ENCODE measurements around the gene AK1. TPM values are rescaled to one million over a fixed set of nuclear protein-coding genes. Genes with fewer than 3 reads are reported as not detected.
A peak's percentile ranks its signal among the peaks of the same experiment; 100 is the strongest.

The AK1 gene
- total and polyA plus RNA-seq, 2 of the 13 experiments (the other 11 are each of a cell fraction or from before 2014, with no cell fraction given) = 19.1 to 32.8 TPM

- TF ChIP-seq REST (IDR thresholded peaks at IDR 0.05; ENCODE audit: borderline replicate concordance in 1 of 2, low read depth in 1 of 2, low read length in 2 of 2) (peak; percentile 3 to 81), GATAD1 (CRISPR knock-in tag; IDR thresholded peaks at IDR 0.05) (no peak), ZBTB42 (CRISPR knock-in tag; IDR thresholded peaks at IDR 0.05) (no peak), ZNF841 (CRISPR knock-in tag; IDR thresholded peaks at IDR 0.05; ENCODE audit: borderline replicate concordance) (no peak), JUND (CRISPR knock-in tag; IDR thresholded peaks at IDR 0.05) (0 out of 2 replicates have a peak, but pooled peaks have one; percentile 18), AHR (CRISPR knock-in tag; IDR thresholded peaks at IDR 0.05) (0 out of 2 replicates have a peak, but pooled peaks have one; percentile 52), ZFP91 (CRISPR knock-in tag; IDR thresholded peaks at IDR 0.05; ENCODE audit: borderline replicate concordance) (peak; percentile 61; the same call in 1 of the 2 replicates), GABPB1 (CRISPR knock-in tag; IDR thresholded peaks at IDR 0.05) (peak; percentile 37; the same call in 1 of the 2 replicates), KAT7 (CRISPR knock-in tag; IDR thresholded peaks at IDR 0.05; ENCODE audit: borderline replicate concordance) (no peak), ATF1 (CRISPR knock-in tag; IDR thresholded peaks at IDR 0.05) (no peak), HDAC6 (IDR thresholded peaks at IDR 0.05; ENCODE audit: low read depth, low read length) (no peak), U2AF2 (IDR thresholded peaks at IDR 0.05; ENCODE audit: low read depth, low read length) (no peak), DNMT1 (CRISPR knock-in tag; IDR thresholded peaks at IDR 0.05) (no peak), ETS1 (CRISPR knock-in tag; IDR thresholded peaks at IDR 0.05) (no peak), TEAD3 (CRISPR knock-in tag; optimal IDR thresholded peaks at IDR 0.05; ENCODE audit: borderline replicate concordance) (no peak), UBTF (CRISPR knock-in tag; IDR thresholded peaks at IDR 0.05) (peak; percentile 41; the same call in 1 of the 2 replicates), ZNF792 (CRISPR knock-in tag; IDR thresholded peaks at IDR 0.05) (no peak), NAIF1 (CRISPR knock-in tag; IDR thresholded peaks at IDR 0.05; ENCODE audit: borderline replicate concordance) (no peak), ZFP1 (CRISPR knock-in tag; IDR thresholded peaks at IDR 0.05) (no peak), NONO (IDR thresholded peaks at IDR 0.05) (no peak), NONO (CRISPR knock-in tag; conservative IDR thresholded peaks at IDR 0.05) (no peak)
Measured at GRCh38 chr9:127869310-127870152, 7.9 kb downstream of the AK1 start (continued).

All from HepG2 (cell line).